Skeletal muscle tissue (tissue), 4 donors: ENCODE results near the gene ALAS1. TPM values are rescaled to one million over a fixed set of nuclear protein-coding genes. Genes with fewer than 3 reads are reported as not detected.

Experiments
- H3K27ac ChIP-seq: one replicate; pipeline ENCODE4 v1.7.0; 2013; ENCODE audit warnings: mild to moderate bottlenecking, low read depth, low read length, inconsistent platforms
- H3K27me3 ChIP-seq, 3 donors: one replicate each; pipeline ENCODE4 v1.7.0; 2013; ENCODE audit warnings: low read length in 3 of 3; ENCODE audit not compliant: control insufficient read depth in 3 of 3, insufficient read depth in 3 of 3
- H3K36me3 ChIP-seq, 3 donors: one replicate each; pipeline ENCODE4 v1.7.0; 2013; ENCODE audit warnings: low read length in 3 of 3; ENCODE audit not compliant: control insufficient read depth in 3 of 3, insufficient read depth in 3 of 3
- H3K4me1 ChIP-seq, 3 donors: one replicate each; pipeline ENCODE4 v1.7.0; 2013; ENCODE audit warnings: low read length in 3 of 3, mild to moderate bottlenecking in 3 of 3; ENCODE audit not compliant: control insufficient read depth in 3 of 3, insufficient read depth in 3 of 3
- H3K4me3 ChIP-seq, 3 donors: one replicate each; pipeline ENCODE4 v1.7.0; 2013; ENCODE audit warnings: low read length in 3 of 3
- H3K9ac ChIP-seq, 3 donors: one replicate each; pipeline ENCODE4 v1.7.0; 2013; ENCODE audit warnings: low read length in 3 of 3, mild to moderate bottlenecking in 3 of 3, moderate library complexity in 2 of 3, low read depth in 1 of 3
- H3K9me3 ChIP-seq, 3 donors: one replicate each; pipeline ENCODE4 v1.7.0; 2013; ENCODE audit warnings: low read length in 3 of 3; ENCODE audit not compliant: control insufficient read depth in 3 of 3
- total RNA-seq: library from RNA; depleted of rRNA; stranded (reverse); fragments of >200 nt; gene quantifications from one replicate; pipeline ENCODE4 v1.2.3, GENCODE V29; 2014
- donor health status: Osteomylitis.

Gene ALAS1
- total RNA-seq, 1 donor from 2014 or later, result 31.3 TPM

- Histone ChIP-seq H3K4me3 (peak overlapping the region in 1 of 3 donors; percentile 13), H3K9me3 (no peaks in the 10 kb centered on the region), H3K9ac (peak overlapping the region in 1 of 3 donors; percentile 40), H3K4me1 (peaks cover 42 to 44% (median 43%) of the 10 kb centered on the region in 3 donors), H3K36me3 (peaks cover 22 to 31% (median 22%) of the 10 kb centered on the region in 3 donors), H3K27me3 (no peaks in the 10 kb centered on the region), H3K27ac (peak overlapping the region; percentile 54)
These were observed 20.5 kb downstream of the ALAS1 start for GRCh38 chr3:52218454-52218853.

- H3K4me3 ChIP-seq, result peak overlapping the region in 1 of 3 donors; percentile 13
- H3K9ac ChIP-seq, result no peak overlapping the region
- no peaks in the 10 kb centered on the region for H3K27me3 ChIP-seq
- H3K4me1 ChIP-seq, result peaks cover 42 to 44% (median 43%) of the 10 kb centered on the region in 3 donors
- H3K27ac ChIP-seq, result peak overlapping the region; percentile 21
- no peaks in the 10 kb centered on the region for H3K9me3 ChIP-seq
- H3K36me3 ChIP-seq, result peaks cover 16 to 24% (median 17%) of the 10 kb centered on the region in 3 donors
These were observed 21.1 kb downstream of the ALAS1 start for GRCh38 chr3:52218937-52219650.

- no peak overlapping the region for H3K27ac ChIP-seq
- no peak overlapping the region for H3K4me3 ChIP-seq
- H3K9me3 ChIP-seq, result no peaks in the 10 kb centered on the region
- H3K9ac ChIP-seq, result peak overlapping the region in 1 of 3 donors; percentile 51
- peaks cover 40 to 44% (median 43%) of the 10 kb centered on the region in 3 donors for H3K4me1 ChIP-seq
- H3K27me3 ChIP-seq, result no peaks in the 10 kb centered on the region
- H3K36me3 ChIP-seq, result peaks cover 1 to 10% (median 3%) of the 10 kb centered on the region in 3 donors
These were observed 22.5 kb downstream of the ALAS1 start for GRCh38 chr3:52220380-52221026.

- H3K4me3 ChIP-seq, result no peak overlapping the region
- peak overlapping the region in 1 of 3 donors; percentile 51 for H3K9ac ChIP-seq
- no peak overlapping the region for H3K27ac ChIP-seq
- peaks cover 0 to 9% (median 0%) of the 10 kb centered on the region in 3 donors for H3K36me3 ChIP-seq
- H3K9me3 ChIP-seq, result no peaks in the 10 kb centered on the region
- peaks cover 35 to 43% (median 40%) of the 10 kb centered on the region in 3 donors for H3K4me1 ChIP-seq
- H3K27me3 ChIP-seq, result no peaks in the 10 kb centered on the region
These were observed 23.2 kb downstream of the ALAS1 start for GRCh38 chr3:52221141-52221562.

GRCh38 chr3:52221563-52222318 is 23.8 kb downstream of the ALAS1 start:
- Histone ChIP-seq H3K36me3 (peaks cover 0 to 9% (median 0%) of the 10 kb centered on the region in 3 donors), H3K27ac (no peak overlapping the region), H3K4me1 (peaks cover 30 to 38% (median 34%) of the 10 kb centered on the region in 3 donors), H3K4me3 (no peak overlapping the region), H3K9me3 (no peaks in the 10 kb centered on the region), H3K9ac (peak overlapping the region in 1 of 3 donors; percentile 1), H3K27me3 (no peaks in the 10 kb centered on the region)

GRCh38 chr3:52222319-52223221 is 24.6 kb downstream of the ALAS1 start:
- Histone ChIP-seq H3K9me3 (no peaks in the 10 kb centered on the region), H3K9ac (peak overlapping the region in 1 of 3 donors; percentile 1), H3K36me3 (peaks cover 2 to 9% (median 3%) of the 10 kb centered on the region in 3 donors), H3K4me1 (peaks cover 25 to 29% (median 26%) of the 10 kb centered on the region in 3 donors), H3K4me3 (no peak overlapping the region), H3K27me3 (no peaks in the 10 kb centered on the region), H3K27ac (no peak overlapping the region)

- Histone ChIP-seq H3K27me3 (no peaks in the 10 kb centered on the region), H3K4me3 (no peak overlapping the region), H3K36me3 (peaks cover 12 to 20% (median 13%) of the 10 kb centered on the region in 3 donors), H3K9ac (no peak overlapping the region), H3K9me3 (no peaks in the 10 kb centered on the region), H3K4me1 (peaks cover 18 to 23% (median 19%) of the 10 kb centered on the region in 3 donors), H3K27ac (no peak overlapping the region)
These were observed 25.8 kb downstream of the ALAS1 start for GRCh38 chr3:52223449-52224408.

GRCh38 chr3:52225452-52226228 is 27.7 kb downstream of the ALAS1 start, which contains the start of gene TLR9:
Gene TLR9, minus strand, starts transcription at chr3:52225645. Its CDS starts 116 bp downstream, at chr3:52225529.
- Histone ChIP-seq H3K9ac (no peak within 1 kb of the TSS), H3K27me3 (no peaks in the 10 kb centered on the region), H3K4me3 (no peak within 1 kb of the TSS), H3K4me1 (peaks cover 14 to 21% (median 15%) of the 10 kb centered on the region in 3 donors), H3K9me3 (no peaks in the 10 kb centered on the region), H3K27ac (no peak within 1 kb of the TSS), H3K36me3 (peaks cover 31 to 39% (median 32%) of the 10 kb centered on the region in 3 donors)
